Measurements from ENCODE around the gene ERP44.

Gene ERP44

DNA sequence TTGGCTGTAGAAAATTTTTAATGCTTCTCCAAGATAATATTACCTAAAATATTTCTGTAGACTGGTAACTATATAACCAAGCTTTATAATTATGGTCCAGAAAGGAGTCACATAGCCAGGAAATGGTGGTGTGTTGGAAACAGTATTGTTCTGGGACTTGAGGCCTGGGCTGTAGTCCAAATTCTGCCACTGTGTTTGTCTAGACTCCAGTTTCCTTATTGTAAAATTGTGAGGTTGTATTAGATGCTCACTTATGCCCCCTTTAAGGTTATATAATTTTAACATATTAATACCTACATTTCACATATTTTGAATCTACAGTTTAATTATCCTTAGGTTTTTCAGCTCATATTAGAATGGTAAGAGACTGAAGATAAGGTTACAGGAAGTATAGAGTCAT is 149.9 kb downstream of the ERP44 start:
- TF ChIP-seq, protein P1, sequence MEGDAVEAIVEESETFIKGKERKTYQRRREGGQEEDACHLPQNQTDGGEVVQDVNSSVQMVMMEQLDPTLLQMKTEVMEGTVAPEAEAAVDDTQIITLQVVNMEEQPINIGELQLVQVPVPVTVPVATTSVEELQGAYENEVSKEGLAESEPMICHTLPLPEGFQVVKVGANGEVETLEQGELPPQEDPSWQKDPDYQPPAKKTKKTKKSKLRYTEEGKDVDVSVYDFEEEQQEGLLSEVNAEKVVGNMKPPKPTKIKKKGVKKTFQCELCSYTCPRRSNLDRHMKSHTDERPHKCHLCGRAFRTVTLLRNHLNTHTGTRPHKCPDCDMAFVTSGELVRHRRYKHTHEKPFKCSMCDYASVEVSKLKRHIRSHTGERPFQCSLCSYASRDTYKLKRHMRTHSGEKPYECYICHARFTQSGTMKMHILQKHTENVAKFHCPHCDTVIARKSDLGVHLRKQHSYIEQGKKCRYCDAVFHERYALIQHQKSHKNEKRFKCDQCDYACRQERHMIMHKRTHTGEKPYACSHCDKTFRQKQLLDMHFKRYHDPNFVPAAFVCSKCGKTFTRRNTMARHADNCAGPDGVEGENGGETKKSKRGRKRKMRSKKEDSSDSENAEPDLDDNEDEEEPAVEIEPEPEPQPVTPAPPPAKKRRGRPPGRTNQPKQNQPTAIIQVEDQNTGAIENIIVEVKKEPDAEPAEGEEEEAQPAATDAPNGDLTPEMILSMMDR (IDR thresholded peaks at IDR 0.05; ENCODE audit: low read depth, low read length): no peak
- TF ChIP-seq POLR2A (IDR thresholded peaks at IDR 0.05; ENCODE audit: extremely low read depth, insufficient read length) (no peak), MYC (IDR thresholded peaks at IDR 0.05; ENCODE audit: low read depth, low read length) (no peak)
- TF ChIP-seq, protein P2, sequence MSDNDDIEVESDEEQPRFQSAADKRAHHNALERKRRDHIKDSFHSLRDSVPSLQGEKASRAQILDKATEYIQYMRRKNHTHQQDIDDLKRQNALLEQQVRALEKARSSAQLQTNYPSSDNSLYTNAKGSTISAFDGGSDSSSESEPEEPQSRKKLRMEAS (IDR thresholded peaks at IDR 0.05; ENCODE audit: low read depth, low read length): no peak
- H3K4me3 ChIP-seq (ENCODE audit: low read depth, low read length): no peak overlapping the region
- DNase-seq (ENCODE audit: low read depth): no peak

DNA sequence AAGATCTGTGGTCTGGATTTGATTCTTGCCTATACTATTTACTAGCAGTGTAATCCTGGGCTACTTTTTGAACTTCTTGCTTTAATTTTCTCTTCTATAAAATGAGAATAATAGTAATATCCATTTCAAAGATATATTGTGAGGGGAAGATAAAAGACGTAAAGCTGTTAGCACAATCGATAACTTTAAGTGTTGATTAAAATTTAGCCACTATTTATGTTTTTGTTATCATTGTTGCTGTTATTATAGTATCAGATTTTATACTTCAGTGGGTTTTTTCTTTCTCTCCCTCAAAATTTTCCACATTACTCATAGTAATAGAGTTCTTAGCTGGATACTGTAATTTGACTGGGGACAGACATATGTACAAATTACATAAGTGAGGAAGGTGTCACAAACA is 150.3 kb downstream of the ERP44 start:
- H3K4me3 ChIP-seq (ENCODE audit: low read depth, low read length): no peak overlapping the region
- TF ChIP-seq, protein P1 (IDR thresholded peaks at IDR 0.05; ENCODE audit: low read depth, low read length): no peak
- TF ChIP-seq MYC (IDR thresholded peaks at IDR 0.05; ENCODE audit: low read depth, low read length): no peak
- TF ChIP-seq POLR2A (IDR thresholded peaks at IDR 0.05; ENCODE audit: extremely low read depth, insufficient read length): no peak
- TF ChIP-seq, protein P2 (IDR thresholded peaks at IDR 0.05; ENCODE audit: low read depth, low read length): no peak
- DNase-seq (ENCODE audit: low read depth): no peak

DNA sequence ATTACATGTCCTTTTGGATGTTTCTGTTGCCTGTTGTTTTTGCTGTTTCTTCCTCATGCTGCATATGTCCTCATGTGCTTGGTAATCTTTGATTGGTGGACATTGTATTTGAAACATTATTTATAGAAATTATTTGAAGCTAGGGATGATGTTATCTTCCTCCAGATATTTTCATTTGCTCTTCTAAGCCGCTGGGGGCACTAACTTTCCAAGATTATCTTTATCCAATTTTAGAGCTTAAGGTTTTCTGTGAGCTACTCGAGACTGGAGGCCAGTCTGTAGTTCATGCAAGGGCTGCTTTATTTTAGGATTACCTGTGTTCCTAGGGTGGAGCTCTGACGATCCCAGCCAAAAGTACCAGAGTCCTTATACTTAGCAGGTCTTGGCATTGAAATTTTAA is 151.4 kb downstream of the ERP44 start:
- TF ChIP-seq POLR2A (IDR thresholded peaks at IDR 0.05; ENCODE audit: extremely low read depth, insufficient read length) (no peak), MYC (IDR thresholded peaks at IDR 0.05; ENCODE audit: low read depth, low read length) (no peak)
- TF ChIP-seq, protein P2 (IDR thresholded peaks at IDR 0.05; ENCODE audit: low read depth, low read length): no peak
- TF ChIP-seq, protein P1 (IDR thresholded peaks at IDR 0.05; ENCODE audit: low read depth, low read length): no peak
- no peak for DNase-seq (ENCODE audit: low read depth)

DNA sequence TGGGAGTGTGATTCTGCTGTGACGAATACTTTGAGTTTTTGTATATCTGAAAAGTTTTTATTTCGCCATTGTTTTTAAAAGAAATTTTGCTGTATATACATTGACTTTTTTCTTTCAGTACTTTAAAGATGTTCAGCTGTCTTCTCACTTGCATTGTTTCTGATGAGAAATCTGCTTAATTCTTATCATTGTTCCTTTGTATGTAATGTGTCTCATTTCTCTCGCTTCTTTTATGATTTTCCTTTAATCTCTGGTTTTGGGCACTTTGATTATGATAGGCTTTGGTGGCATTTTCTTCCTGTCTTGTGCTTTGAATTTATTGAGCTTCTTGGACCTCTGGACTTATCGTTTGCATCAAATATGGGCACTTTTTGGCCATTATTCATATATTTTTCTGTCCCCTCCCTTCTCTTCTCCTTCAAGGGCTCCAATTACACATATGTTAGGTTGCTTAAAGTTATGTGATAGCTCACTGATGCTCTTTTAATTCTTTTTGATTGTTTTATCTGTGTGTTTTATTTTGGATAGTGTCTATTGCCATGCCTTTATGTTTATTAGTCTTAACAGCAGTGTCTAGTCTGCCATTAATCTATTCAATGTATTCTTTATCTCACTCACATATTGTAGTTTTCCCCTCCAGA is 161.7 kb downstream of the ERP44 start:
- TF ChIP-seq, protein P1 (IDR thresholded peaks at IDR 0.05; ENCODE audit: low read depth, low read length): no peak
- TF ChIP-seq, protein P2 (IDR thresholded peaks at IDR 0.05; ENCODE audit: low read depth, low read length): no peak
- TF ChIP-seq POLR2A (IDR thresholded peaks at IDR 0.05; ENCODE audit: extremely low read depth, insufficient read length) (no peak), MYC (IDR thresholded peaks at IDR 0.05; ENCODE audit: low read depth, low read length) (no peak)

More for the DNA sequence above, 151.4 kb downstream of the ERP44 start:
- H3K4me3 ChIP-seq (ENCODE audit: low read depth, low read length): no peak overlapping the region

DNA sequence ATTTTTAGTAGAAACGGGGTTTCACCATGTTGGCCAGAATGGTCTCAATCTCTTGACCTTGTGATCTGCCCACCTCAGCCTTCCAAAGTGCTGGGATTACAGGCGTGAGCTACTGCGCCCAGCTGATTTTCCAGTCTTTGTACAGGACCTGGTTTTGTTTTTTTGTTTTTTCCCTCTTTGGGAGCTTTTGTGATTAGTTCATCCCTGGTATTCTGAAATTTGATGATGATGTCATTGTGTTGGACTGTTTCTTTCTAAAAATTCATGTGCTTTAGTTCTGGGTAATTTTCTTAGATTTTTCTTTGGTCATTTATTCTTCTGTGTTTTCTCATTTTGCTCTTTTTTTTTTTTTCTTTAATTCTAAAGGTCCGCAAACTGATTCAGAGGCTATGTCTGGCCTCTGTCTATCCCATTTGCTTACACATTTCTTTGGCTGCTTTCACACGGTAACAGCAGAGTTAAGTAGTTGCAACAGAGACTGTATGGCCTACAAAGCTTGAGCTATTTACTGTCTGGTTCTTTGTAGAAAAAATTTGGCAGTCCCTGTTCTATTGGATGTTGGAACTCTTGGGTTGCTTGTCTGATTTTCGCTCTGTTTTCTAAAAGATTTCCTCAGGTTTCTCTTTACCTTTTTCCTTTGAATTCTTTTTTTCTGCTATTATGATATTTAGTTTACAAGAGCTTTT is 167.5 kb downstream of the ERP44 start:
- no peak overlapping the region for H3K4me3 ChIP-seq (ENCODE audit: low read depth, low read length)
- TF ChIP-seq MYC (IDR thresholded peaks at IDR 0.05; ENCODE audit: low read depth, low read length) (no peak), POLR2A (IDR thresholded peaks at IDR 0.05; ENCODE audit: extremely low read depth, insufficient read length) (no peak)
- TF ChIP-seq, protein P2 (IDR thresholded peaks at IDR 0.05; ENCODE audit: low read depth, low read length): no peak
- TF ChIP-seq, protein P1 (IDR thresholded peaks at IDR 0.05; ENCODE audit: low read depth, low read length): no peak
- DNase-seq (ENCODE audit: low read depth): no peak

More for the DNA sequence above, 161.7 kb downstream of the ERP44 start:
- H3K4me3 ChIP-seq (ENCODE audit: low read depth, low read length): no peak overlapping the region
- DNase-seq (ENCODE audit: low read depth): no peak
